HG03108 (cell line): ENCODE data around the gene KCNQ1.

Source experiments
- ATAC-seq: cut with Tn5 transposase; IDR thresholded peaks from one replicate; pipeline ENCODE4 v1.9.1; 2021; ENCODE audit warnings: moderate library complexity; ENCODE audit not compliant: unreplicated experiment

KCNQ1 gene

GRCh38 chr11:2844116-2844842, 399.5 kb downstream of the KCNQ1 start:
- ATAC-seq = no peak

GRCh38 chr11:2844996-2845395, 400.2 kb downstream of the KCNQ1 start:
- no peak for ATAC-seq

GRCh38 chr11:2846056-2846455, 401.2 kb downstream of the KCNQ1 start:
- no peak for ATAC-seq

- ATAC-seq = no peak
Measured at GRCh38 chr11:2846470-2846869, 401.7 kb downstream of the KCNQ1 start.

GRCh38 chr11:2847561-2847960, 402.8 kb downstream of the KCNQ1 start:
- ATAC-seq = no peak

GRCh38 chr11:2848497-2848896, 403.7 kb downstream of the KCNQ1 start:
- no peak for ATAC-seq

GRCh38 chr11:2849994-2850770, 405.4 kb downstream of the KCNQ1 start:
- no peak for ATAC-seq

- ATAC-seq = no peak
Measured at GRCh38 chr11:2853401-2853800, 408.6 kb downstream of the KCNQ1 start.

- no peak for ATAC-seq
Measured at GRCh38 chr11:2853997-2854560, 409.3 kb downstream of the KCNQ1 start.

GRCh38 chr11:2855162-2855561, 410.4 kb downstream of the KCNQ1 start:
- ATAC-seq = no peak

- no peak for ATAC-seq
Measured at GRCh38 chr11:2857276-2857675, 412.5 kb downstream of the KCNQ1 start.

- ATAC-seq = no peak
Measured at GRCh38 chr11:2857918-2858317, 413.1 kb downstream of the KCNQ1 start.

- no peak for ATAC-seq
Measured at GRCh38 chr11:2858995-2859698, 414.3 kb downstream of the KCNQ1 start.

GRCh38 chr11:2859699-2860037, 414.9 kb downstream of the KCNQ1 start:
- no peak for ATAC-seq

GRCh38 chr11:2860636-2861035, 415.8 kb downstream of the KCNQ1 start:
- ATAC-seq = no peak

GRCh38 chr11:2862395-2863275, 417.8 kb downstream of the KCNQ1 start:
- ATAC-seq = no peak

GRCh38 chr11:2863276-2863618, 418.4 kb downstream of the KCNQ1 start:
- no peak for ATAC-seq

GRCh38 chr11:2864901-2865300, 420.1 kb downstream of the KCNQ1 start:
- ATAC-seq = no peak

- no peak for ATAC-seq
Measured at GRCh38 chr11:2865922-2866577, 421.2 kb downstream of the KCNQ1 start.

- ATAC-seq = no peak
Measured at GRCh38 chr11:2867142-2867541, 422.3 kb downstream of the KCNQ1 start.
